ENCODE results near the gene RASGRF2.

The RASGRF2 gene

GRCh38 chr5:81147011-81147885 is 187.1 kb downstream of the RASGRF2 start:
- no peak for DNase-seq (ENCODE audit: low read depth in 1 of 2, low spot score in 1 of 2)
- no peak overlapping the region for H3K27ac ChIP-seq (replicated peaks)
- H3K4me3 ChIP-seq (replicated peaks; ENCODE audit: insufficient read depth, low read length) = no peak overlapping the region
- no peaks in the 10 kb centered on the region for H3K27me3 ChIP-seq (ENCODE audit: insufficient read depth, poor library complexity, severe bottlenecking)
- no peak for TF ChIP-seq GABPA (IDR thresholded peaks at IDR 0.05; ENCODE audit: low read depth)
- TF ChIP-seq POLR2AphosphoS5 (IDR thresholded peaks at IDR 0.05; ENCODE audit: low read depth) = no peak
- no peak for TF ChIP-seq REST (IDR thresholded peaks at IDR 0.05; ENCODE audit: insufficient replicate concordance, low read depth)
- no peak for TF ChIP-seq SPI1 (IDR thresholded peaks at IDR 0.05; ENCODE audit: borderline replicate concordance, low read depth)

- H3K27me3 ChIP-seq (ENCODE audit: insufficient read depth, poor library complexity, severe bottlenecking) = no peaks in the 10 kb centered on the region
- H3K27ac ChIP-seq (replicated peaks) = no peak overlapping the region
- TF ChIP-seq GABPA (IDR thresholded peaks at IDR 0.05; ENCODE audit: low read depth) = no peak
- TF ChIP-seq, protein P1, sequence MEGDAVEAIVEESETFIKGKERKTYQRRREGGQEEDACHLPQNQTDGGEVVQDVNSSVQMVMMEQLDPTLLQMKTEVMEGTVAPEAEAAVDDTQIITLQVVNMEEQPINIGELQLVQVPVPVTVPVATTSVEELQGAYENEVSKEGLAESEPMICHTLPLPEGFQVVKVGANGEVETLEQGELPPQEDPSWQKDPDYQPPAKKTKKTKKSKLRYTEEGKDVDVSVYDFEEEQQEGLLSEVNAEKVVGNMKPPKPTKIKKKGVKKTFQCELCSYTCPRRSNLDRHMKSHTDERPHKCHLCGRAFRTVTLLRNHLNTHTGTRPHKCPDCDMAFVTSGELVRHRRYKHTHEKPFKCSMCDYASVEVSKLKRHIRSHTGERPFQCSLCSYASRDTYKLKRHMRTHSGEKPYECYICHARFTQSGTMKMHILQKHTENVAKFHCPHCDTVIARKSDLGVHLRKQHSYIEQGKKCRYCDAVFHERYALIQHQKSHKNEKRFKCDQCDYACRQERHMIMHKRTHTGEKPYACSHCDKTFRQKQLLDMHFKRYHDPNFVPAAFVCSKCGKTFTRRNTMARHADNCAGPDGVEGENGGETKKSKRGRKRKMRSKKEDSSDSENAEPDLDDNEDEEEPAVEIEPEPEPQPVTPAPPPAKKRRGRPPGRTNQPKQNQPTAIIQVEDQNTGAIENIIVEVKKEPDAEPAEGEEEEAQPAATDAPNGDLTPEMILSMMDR (IDR thresholded peaks at IDR 0.05; ENCODE audit: insufficient read depth, low read length) = no peak
- TF ChIP-seq POLR2AphosphoS5 (IDR thresholded peaks at IDR 0.05; ENCODE audit: low read depth) = no peak
- TF ChIP-seq SPI1 (IDR thresholded peaks at IDR 0.05; ENCODE audit: borderline replicate concordance, low read depth) = no peak
- no peak for TF ChIP-seq REST (IDR thresholded peaks at IDR 0.05; ENCODE audit: insufficient replicate concordance, low read depth)
- no peak for DNase-seq (ENCODE audit: low read depth in 1 of 2, low spot score in 1 of 2)
- no peak overlapping the region for H3K4me3 ChIP-seq (replicated peaks; ENCODE audit: insufficient read depth, low read length)
Measured at GRCh38 chr5:81147886-81148571, 187.9 kb downstream of the RASGRF2 start.

DNA sequence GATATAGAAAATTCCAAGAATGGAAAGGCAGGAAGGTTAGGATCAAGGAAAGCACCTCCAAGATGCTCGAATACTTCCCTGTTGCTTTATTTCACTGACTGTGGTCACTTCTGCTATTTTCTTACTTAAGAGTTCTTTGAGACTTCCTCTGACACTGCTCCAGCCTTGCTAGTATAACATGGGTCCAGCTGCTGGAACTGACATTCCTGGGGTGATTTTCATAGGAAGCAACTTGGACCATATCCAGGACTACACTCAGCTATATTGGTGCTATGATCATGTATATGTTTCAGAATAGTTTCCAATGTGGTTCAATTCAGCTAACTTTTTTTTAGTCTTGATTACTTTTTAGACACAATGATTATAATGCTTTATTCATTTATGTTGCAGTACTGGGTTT is 191.4 kb downstream of the RASGRF2 start:
- H3K4me3 ChIP-seq (replicated peaks; ENCODE audit: insufficient read depth, low read length) = no peak overlapping the region
- no peak for DNase-seq (ENCODE audit: low read depth in 1 of 2, low spot score in 1 of 2)
- no peak overlapping the region for H3K27ac ChIP-seq (replicated peaks)
- no peak for TF ChIP-seq GABPA (IDR thresholded peaks at IDR 0.05; ENCODE audit: low read depth)
- peak; percentile 41; the same call in 1 of the 2 replicates for TF ChIP-seq SPI1 (IDR thresholded peaks at IDR 0.05; ENCODE audit: borderline replicate concordance, low read depth)
- H3K27me3 ChIP-seq (ENCODE audit: insufficient read depth, poor library complexity, severe bottlenecking) = no peaks in the 10 kb centered on the region

DNA sequence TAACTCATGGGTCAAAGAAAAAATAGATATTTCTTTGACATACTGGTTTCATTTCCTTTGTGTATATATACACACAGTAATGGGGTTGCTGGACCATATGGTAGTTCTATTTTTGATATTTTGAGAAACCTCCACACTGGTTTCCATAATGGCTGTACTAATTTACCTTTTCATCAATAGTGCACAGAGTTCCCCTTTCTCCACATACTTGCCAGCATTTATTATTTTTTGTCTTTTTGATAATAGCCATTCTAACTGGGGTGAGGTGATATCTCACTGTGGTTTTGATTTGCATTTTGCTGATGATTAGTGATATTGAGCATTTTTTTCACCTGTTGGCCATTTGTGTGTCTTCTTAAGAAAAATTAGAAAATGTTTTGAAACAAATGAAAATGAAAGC is 194.6 kb downstream of the RASGRF2 start:
- TF ChIP-seq REST (IDR thresholded peaks at IDR 0.05; ENCODE audit: insufficient replicate concordance, low read depth) (no peak), POLR2AphosphoS5 (IDR thresholded peaks at IDR 0.05; ENCODE audit: low read depth) (no peak), SPI1 (IDR thresholded peaks at IDR 0.05; ENCODE audit: borderline replicate concordance, low read depth) (no peak), GABPA (IDR thresholded peaks at IDR 0.05; ENCODE audit: low read depth) (no peak)
- TF ChIP-seq, protein P1 (IDR thresholded peaks at IDR 0.05; ENCODE audit: insufficient read depth, low read length) = no peak
- H3K27me3 ChIP-seq (ENCODE audit: insufficient read depth, poor library complexity, severe bottlenecking) = no peaks in the 10 kb centered on the region
- H3K4me3 ChIP-seq (replicated peaks; ENCODE audit: insufficient read depth, low read length) = no peak overlapping the region
- no peak overlapping the region for H3K27ac ChIP-seq (replicated peaks)
- DNase-seq (ENCODE audit: low read depth in 1 of 2, low spot score in 1 of 2) = no peak
